ENCODE measurements around the gene HILPDA.
"Not testable (repeated sequence)": the region's sequence is repeated elsewhere in the genome, so short reads cannot be mapped to it uniquely, and the experiment has no call there.

- TF ChIP-seq, protein P1, sequence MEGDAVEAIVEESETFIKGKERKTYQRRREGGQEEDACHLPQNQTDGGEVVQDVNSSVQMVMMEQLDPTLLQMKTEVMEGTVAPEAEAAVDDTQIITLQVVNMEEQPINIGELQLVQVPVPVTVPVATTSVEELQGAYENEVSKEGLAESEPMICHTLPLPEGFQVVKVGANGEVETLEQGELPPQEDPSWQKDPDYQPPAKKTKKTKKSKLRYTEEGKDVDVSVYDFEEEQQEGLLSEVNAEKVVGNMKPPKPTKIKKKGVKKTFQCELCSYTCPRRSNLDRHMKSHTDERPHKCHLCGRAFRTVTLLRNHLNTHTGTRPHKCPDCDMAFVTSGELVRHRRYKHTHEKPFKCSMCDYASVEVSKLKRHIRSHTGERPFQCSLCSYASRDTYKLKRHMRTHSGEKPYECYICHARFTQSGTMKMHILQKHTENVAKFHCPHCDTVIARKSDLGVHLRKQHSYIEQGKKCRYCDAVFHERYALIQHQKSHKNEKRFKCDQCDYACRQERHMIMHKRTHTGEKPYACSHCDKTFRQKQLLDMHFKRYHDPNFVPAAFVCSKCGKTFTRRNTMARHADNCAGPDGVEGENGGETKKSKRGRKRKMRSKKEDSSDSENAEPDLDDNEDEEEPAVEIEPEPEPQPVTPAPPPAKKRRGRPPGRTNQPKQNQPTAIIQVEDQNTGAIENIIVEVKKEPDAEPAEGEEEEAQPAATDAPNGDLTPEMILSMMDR (IDR thresholded peaks at IDR 0.05) = not testable (repeated sequence)
- not testable (repeated sequence) for TF ChIP-seq POLR2A (IDR thresholded peaks at IDR 0.05)
These were observed 23.4 kb downstream of the HILPDA start for GRCh38 chr7:128479082-128479481.

Data from prostate gland (tissue), 2 donors.